ENCODE measurements around the gene BTF3L4.
"Not testable (repeated sequence)": the region's sequence is repeated elsewhere in the genome, so short reads cannot be mapped to it uniquely, and the experiment has no call there.

Gene BTF3L4

DNA sequence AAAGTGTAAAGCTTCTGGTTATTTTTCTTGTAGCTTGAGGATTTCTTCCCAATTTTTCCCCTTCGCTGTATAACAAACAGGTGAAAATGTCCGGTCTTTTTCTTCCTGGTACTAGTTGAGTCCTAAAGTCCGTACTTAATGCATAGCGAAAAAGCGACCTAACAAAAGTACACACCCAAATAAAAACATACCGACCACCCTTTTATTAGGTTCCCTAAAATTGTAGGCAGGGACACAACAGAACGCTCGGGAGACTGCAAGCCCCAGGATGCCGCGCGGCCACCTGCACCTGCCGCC is 281 bp upstream of the BTF3L4 start:
- DNase-seq: no peak

GRCh38 chr1:52056937-52057231 is 789 bp downstream of the BTF3L4 start:
- DNase-seq: no peak

GRCh38 chr1:52057255-52057654 is 1.2 kb downstream of the BTF3L4 start:
- DNase-seq: no peak

DNA sequence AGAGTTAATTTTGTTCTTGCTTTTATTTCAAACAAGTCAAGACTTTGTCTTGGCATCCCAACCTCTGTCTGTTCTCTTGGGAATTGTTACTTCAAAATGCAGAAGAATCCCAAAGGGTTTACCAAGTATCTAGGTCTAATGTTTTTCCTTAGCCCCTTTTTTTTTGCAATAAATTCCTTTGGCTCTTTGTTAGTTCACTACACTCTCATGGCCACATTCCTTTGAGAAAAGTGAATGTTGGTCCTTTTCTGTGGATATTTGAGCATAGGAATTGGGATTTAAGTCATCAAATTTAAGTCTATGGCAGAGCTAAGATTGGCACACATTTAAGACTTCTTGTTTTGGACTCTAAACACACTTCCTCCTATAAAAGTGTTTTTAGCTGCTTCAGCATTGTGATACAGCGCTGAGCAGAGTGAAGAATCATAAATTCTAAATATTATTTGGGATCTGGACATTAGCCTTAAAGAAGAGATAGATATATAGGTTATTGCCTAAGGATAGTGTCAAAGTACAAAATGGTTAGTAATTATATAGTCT is 1.9 kb downstream of the BTF3L4 start:
- no peak for DNase-seq

DNA sequence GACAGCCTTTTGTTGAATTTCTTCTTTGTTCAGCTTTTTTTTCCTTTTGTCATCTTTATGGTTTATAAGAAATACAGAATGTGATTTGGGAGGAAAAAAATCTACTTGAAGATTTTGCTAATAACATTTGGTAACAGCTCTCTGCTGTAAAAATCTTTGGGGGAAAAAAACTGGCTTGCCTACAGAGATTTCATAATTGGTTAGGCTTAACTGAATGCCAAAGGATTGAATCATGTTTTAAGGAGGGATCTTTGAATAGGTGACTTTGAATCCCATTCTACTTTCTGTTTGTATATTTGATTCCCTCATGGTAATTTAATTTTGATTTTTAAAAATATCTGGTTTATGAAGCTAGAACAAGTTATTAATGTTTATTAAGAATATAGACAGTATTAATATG is 3.2 kb downstream of the BTF3L4 start:
- DNase-seq: no peak

GRCh38 chr1:52059888-52060287 is 3.8 kb downstream of the BTF3L4 start:
- DNase-seq: no peak

- DNase-seq: no peak
Observed at GRCh38 chr1:52060822-52061221, 4.7 kb downstream of the BTF3L4 start.

GRCh38 chr1:52063192-52063591 is 7.1 kb downstream of the BTF3L4 start:
- DNase-seq: no peak

DNA sequence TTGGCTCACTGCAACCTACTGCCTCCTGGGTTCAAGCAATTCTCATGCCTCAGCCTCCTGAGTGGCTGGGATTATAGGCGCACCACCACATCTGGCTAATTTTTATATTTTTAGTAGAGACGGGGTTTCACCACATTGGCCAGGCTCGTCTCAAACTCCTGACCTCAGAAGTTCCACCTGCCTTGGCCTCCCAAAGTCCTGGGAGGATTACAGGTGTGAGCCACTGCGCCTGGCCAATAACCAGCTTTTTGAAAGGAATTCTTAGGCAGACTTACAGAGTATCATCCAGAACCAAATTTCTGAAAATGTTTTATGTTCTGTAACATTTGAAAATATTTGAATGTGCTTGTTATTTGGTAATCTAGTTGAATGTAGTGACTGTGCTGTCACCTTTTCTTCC is 14.6 kb downstream of the BTF3L4 start:
- DNase-seq: no peak

DNA sequence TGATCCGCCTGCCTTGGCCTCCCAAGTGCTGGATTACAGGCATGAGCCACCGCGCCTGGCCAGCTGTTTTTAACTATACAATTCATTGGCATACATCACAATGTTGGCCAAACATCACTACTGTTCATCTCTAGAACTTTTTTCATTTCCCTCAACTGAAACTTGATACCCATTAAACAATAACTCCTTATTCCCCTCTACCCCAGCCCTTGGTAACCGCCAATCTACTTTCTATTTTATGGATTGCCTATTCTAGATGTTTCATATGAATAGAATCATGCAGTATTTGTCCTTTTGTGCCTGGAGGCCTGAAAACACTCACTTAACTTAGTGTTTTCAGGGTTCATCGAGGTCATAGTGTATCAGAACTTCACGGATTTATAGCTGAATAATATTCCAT is 16.2 kb downstream of the BTF3L4 start:
- DNase-seq: no peak

DNA sequence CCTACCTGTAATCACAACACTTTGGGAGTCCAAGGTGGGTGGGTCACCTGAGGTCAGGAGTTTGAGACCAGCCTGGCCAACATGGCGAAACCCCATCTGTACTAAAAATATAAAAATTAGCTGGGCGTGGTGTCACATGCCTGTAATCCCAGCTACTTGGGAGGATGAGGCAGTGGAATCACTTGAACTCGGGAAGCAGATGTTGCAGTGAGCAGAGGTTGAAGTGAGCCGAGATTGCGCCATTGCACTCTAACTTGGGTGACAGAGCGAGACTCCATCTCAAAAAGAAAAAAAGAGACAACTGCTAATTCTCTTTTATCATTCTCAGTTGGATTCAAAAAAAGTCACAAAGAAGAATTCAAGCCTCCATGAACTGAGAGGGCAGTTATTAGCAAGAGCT is 21.2 kb downstream of the BTF3L4 start:
- not testable (repeated sequence) for DNase-seq

DNA sequence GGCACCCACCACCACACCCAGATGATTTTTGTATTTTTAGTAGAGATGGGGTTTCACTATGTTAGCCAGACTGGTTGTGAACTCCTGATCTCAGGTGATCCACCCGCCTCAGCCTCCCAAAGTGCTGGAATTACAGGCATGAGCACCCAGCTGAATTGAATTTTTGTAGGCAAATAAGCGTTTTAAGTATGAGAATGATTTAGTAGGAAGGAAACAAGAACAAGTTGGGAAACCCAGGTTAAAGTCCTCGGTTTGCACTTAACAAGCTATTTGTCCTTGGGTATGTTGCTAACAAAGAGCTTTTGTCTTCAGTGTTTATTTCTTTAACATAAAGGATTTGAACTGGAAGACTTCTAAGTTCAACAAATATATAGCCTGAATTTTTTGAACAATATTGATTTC is 23.9 kb downstream of the BTF3L4 start:
- no peak for DNase-seq

GRCh38 chr1:52087892-52088291 is 31.8 kb downstream of the BTF3L4 start:
- not testable (repeated sequence) for DNase-seq

GRCh38 chr1:52094300-52094699 is 38.2 kb downstream of the BTF3L4 start:
- DNase-seq: not testable (repeated sequence)

- no peak for DNase-seq
Observed at GRCh38 chr1:52096216-52096615, 40.1 kb downstream of the BTF3L4 start.

DNA sequence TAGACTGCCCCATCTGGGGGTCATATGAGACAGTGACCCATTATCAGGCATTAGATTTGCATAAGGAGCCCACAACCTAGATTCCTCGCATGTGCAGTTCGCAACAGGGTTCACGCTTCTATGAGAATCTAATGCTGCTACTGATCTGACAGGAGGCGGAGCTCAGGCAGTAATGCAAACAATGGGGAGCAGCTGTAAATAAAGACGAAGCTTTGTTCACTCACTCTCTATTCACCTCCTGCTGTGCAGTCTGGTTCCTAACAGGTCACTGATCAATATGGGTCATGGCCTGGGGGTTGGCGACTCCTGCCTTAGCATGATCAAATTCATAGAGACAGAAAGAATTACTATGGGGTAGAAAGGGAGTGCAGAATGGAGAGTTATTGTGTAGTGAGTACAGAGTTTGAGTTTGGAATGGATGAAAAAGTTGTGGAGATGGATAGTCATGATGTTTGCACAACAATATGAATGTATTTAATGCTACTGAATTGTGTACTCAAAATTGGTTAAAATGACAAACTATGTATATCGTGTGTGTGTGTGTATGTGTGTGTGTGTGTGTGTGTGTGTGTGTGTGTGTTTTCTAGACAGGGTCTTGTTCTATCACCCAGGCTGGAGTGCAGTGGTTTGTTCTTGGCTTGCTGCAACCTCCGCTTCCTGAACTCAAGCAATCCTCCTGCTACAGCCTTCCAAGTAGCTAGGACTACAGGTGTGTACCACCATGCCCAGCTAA is 42.2 kb downstream of the BTF3L4 start:
- DNase-seq: no peak

- DNase-seq: no peak
Observed at GRCh38 chr1:52102336-52103013, 46.4 kb downstream of the BTF3L4 start.

- DNase-seq: no peak
Observed at GRCh38 chr1:52111492-52111891, 55.4 kb downstream of the BTF3L4 start.

- no peak for DNase-seq
Observed at GRCh38 chr1:52112489-52112888, 56.4 kb downstream of the BTF3L4 start.

GRCh38 chr1:52119301-52120079 is 63.4 kb downstream of the BTF3L4 start:
- DNase-seq: no peak

DNA sequence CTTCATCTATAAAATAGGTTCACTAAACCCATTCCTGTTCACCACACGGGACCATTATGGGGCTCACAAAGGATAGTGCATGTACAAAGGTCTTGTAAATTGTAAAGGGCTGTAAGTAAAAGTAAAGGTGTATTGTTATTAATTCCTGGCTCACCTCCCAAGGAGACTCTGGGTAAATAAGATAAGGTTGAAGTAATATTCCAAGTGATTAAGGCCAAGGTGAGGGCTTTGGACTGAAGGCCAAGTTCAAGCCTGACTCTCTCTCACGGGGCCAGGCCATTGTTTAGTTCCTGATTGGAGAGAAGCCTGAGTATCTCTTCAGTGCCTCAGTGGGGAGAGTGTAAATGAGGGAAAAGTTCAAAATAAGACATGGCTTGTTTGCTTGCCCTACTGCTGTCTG is 66.3 kb downstream of the BTF3L4 start:
- DNase-seq: no peak

GRCh38 chr1:52123622-52124021 is 67.5 kb downstream of the BTF3L4 start:
- no peak for DNase-seq

- DNase-seq: no peak
Observed at GRCh38 chr1:52125736-52126359, 69.8 kb downstream of the BTF3L4 start.

All from stimulated activated CD4-positive, alpha-beta T cell treated with anti-CD3 and anti-CD28 coated beads, Interleukin-12 subunit alpha, Interleukin-12 subunit beta, amount 100 ng/mL, for 4 hours (primary cell).